GM20431 (cell line): ENCODE data around the gene GPRC5A.

Source experiments
- in situ Hi-C: fragments of 300-500 bp; cut with MseI, MboI; formaldehyde crosslinking; loops from one replicate; pipeline ENCODE4 v1.15.0; 2020; ENCODE audit warnings: low sequenced_read_pairs; ENCODE audit not compliant: unreplicated experiment

GPRC5A gene

GRCh38 chr12:12908252-12908651 lies 16.9 kb downstream of the GPRC5A start:
- in situ Hi-C loops = no loop called here

- in situ Hi-C loops = no loop called here
Measured at GRCh38 chr12:12908711-12909110, 17.3 kb downstream of the GPRC5A start.

- in situ Hi-C loops = no loop called here
Measured at GRCh38 chr12:12909228-12909994, 18.0 kb downstream of the GPRC5A start.

- in situ Hi-C loops = loop anchor here (10.0 kb wide), 1 partner anchor 305 kb away; no protein-coding TSS in a partner anchor
Measured at GRCh38 chr12:12909995-12910420, 18.6 kb downstream of the GPRC5A start.

GRCh38 chr12:12912711-12913110 lies 21.3 kb downstream of the GPRC5A start:
- in situ Hi-C loops = loop anchor here (10.0 kb wide), 1 partner anchor 302 kb away; no protein-coding TSS in a partner anchor

GRCh38 chr12:12915656-12916055 lies 24.3 kb downstream of the GPRC5A start:
- in situ Hi-C loops = loop anchor here (10.0 kb wide), 1 partner anchor 299 kb away; no protein-coding TSS in a partner anchor

- in situ Hi-C loops = loop anchor here (10.0 kb wide), 1 partner anchor 298 kb away; no protein-coding TSS in a partner anchor
Measured at GRCh38 chr12:12916135-12916944, 25.0 kb downstream of the GPRC5A start.

- in situ Hi-C loops = loop anchor here (10.0 kb wide), 1 partner anchor 297 kb away; no protein-coding TSS in a partner anchor
Measured at GRCh38 chr12:12917517-12917916, 26.2 kb downstream of the GPRC5A start.

GRCh38 chr12:12918781-12919389 lies 27.5 kb downstream of the GPRC5A start:
- in situ Hi-C loops = loop anchor here (10.0 kb wide), 1 partner anchor 296 kb away; no protein-coding TSS in a partner anchor

- in situ Hi-C loops = loop anchor here (10.0 kb wide), 1 partner anchor 295 kb away; no protein-coding TSS in a partner anchor
Measured at GRCh38 chr12:12919666-12920435, 28.5 kb downstream of the GPRC5A start.

- in situ Hi-C loops = no loop called here
Measured at GRCh38 chr12:12922191-12922616, 30.8 kb downstream of the GPRC5A start.

- in situ Hi-C loops = no loop called here
Measured at GRCh38 chr12:12922978-12923377, 31.6 kb downstream of the GPRC5A start.

- in situ Hi-C loops = no loop called here
Measured at GRCh38 chr12:12924169-12924568, 32.8 kb downstream of the GPRC5A start.

- in situ Hi-C loops = no loop called here
Measured at GRCh38 chr12:12925388-12925787, 34.0 kb downstream of the GPRC5A start.

- in situ Hi-C loops = no loop called here
Measured at GRCh38 chr12:12926571-12927071, 35.3 kb downstream of the GPRC5A start.

GRCh38 chr12:12927211-12928079 lies 36.1 kb downstream of the GPRC5A start:
- in situ Hi-C loops = no loop called here

GRCh38 chr12:12929696-12930095 lies 38.3 kb downstream of the GPRC5A start:
- in situ Hi-C loops = no loop called here

- in situ Hi-C loops = no loop called here
Measured at GRCh38 chr12:12930633-12931219, 39.4 kb downstream of the GPRC5A start.
